Suprapubic skin (tissue), 3 donors: ENCODE results near the gene PDGFRB.

Source experiments
- CTCF ChIP-seq, 2 donors: fragments of 200-600 bp in 1 of 2; fragments of 450-650 bp in 1 of 2; sonication (generic) in 1 of 2; IDR thresholded peaks; one replicate each; pipeline ENCODE4 v1.5.1; 2016 to 2019; ENCODE audit warnings: antibody characterized with exemption in 2 of 2, mild to moderate bottlenecking in 1 of 2, moderate library complexity in 1 of 2
- POLR2A ChIP-seq, 2 donors: fragments of 450-650 bp; IDR thresholded peaks; one replicate each; pipeline ENCODE4 v1.6.1; 2017; ENCODE audit warnings: antibody characterized with exemption in 2 of 2, mild to moderate bottlenecking in 2 of 2, moderate library complexity in 2 of 2

GRCh38 chr5:150104550-150104870 lies 51.1 kb downstream of the PDGFRB start:
- TF ChIP-seq CTCF (IDR thresholded peaks at IDR 0.05) (no peak), POLR2A (IDR thresholded peaks at IDR 0.05) (no peak)
